NCI-H524 treated with DMSO at 0.1 percent for 48 hours (cell line): ENCODE data around the gene CAPN2.
"Not testable (repeated sequence)": the region's sequence is repeated elsewhere in the genome, so short reads cannot be mapped to it uniquely, and the experiment has no call there.

Source experiments
- DNase-seq: peaks from one replicate; lab custom pipeline; 2025; lab: John Stamatoyannopoulos, UW

The CAPN2 gene

DNA sequence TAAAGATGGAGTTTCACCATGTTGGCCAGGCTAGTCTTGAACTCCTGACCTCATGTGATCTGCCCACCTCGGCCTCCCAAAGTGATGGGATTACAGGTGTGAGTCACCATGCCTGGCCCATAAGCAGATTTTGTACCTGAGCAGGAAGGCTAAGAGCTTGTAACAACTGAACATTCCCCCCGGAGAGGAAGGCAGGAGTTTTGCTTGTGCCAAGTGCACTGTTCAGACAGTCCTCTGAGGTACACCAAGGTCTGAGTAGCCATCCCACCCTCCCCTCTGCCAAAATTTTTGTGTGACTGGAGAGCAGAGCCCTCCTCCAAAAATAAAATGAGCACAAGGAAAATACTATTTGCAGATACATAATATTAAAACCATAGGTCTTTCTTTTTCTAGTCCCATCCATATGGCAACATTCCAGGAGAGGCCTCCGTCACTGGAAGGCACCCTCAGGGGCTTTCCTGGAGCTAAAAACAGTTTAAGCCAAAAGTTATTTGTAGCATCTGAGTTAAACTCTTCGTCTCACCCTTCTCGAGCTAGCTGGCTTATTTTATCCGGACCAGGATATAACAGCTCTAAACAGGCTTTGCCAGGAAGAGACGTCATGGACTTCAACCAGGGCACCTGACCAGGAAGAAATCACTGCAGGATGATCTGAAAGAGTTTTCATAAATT lies 27.2 kb downstream of the CAPN2 start:
- DNase-seq = no peak

GRCh38 chr1:223740038-223740736 lies 27.8 kb downstream of the CAPN2 start:
- not testable (repeated sequence) for DNase-seq

- no peak for DNase-seq
These were observed 29.5 kb downstream of the CAPN2 start for GRCh38 chr1:223741861-223742260.

DNA sequence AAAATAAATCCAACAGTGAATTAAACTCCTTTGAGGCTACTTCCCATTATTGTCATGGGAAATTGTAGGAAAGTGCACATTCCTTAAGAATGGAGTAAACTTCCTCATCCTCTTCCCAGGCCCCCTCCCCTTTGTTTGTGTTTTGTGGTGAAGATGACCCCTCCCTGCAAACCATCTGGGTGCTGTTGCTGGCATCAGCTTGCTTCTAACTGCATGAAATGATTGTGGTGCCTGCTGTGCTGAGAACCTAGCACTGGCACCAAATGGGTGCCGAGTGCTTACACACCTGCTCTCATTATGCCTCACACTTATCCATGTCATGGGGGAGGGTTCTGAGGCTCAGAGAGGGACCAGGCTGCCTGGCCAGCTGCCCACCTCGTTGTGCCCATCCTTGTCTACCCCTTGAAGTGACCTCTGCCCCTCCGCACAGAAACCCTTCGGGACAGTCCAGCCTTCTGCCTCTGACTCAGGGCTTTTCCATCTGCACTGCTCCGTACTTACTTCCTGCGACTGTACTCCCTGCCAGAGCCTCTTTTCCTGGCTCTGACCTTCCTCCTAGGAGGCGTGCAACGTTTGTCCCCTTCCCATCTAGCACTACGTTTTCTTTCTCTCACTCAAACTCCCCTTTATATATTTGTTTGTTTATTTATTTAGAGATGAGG lies 30.6 kb downstream of the CAPN2 start:
- no peak for DNase-seq

GRCh38 chr1:223745731-223746130 lies 33.4 kb downstream of the CAPN2 start:
- DNase-seq = no peak

- DNase-seq = no peak
These were observed 35.5 kb downstream of the CAPN2 start for GRCh38 chr1:223747838-223748335.

GRCh38 chr1:223748405-223748772 lies 36.0 kb downstream of the CAPN2 start:
- no peak for DNase-seq

- no peak for DNase-seq
These were observed 36.7 kb downstream of the CAPN2 start for GRCh38 chr1:223748773-223749733.

DNA sequence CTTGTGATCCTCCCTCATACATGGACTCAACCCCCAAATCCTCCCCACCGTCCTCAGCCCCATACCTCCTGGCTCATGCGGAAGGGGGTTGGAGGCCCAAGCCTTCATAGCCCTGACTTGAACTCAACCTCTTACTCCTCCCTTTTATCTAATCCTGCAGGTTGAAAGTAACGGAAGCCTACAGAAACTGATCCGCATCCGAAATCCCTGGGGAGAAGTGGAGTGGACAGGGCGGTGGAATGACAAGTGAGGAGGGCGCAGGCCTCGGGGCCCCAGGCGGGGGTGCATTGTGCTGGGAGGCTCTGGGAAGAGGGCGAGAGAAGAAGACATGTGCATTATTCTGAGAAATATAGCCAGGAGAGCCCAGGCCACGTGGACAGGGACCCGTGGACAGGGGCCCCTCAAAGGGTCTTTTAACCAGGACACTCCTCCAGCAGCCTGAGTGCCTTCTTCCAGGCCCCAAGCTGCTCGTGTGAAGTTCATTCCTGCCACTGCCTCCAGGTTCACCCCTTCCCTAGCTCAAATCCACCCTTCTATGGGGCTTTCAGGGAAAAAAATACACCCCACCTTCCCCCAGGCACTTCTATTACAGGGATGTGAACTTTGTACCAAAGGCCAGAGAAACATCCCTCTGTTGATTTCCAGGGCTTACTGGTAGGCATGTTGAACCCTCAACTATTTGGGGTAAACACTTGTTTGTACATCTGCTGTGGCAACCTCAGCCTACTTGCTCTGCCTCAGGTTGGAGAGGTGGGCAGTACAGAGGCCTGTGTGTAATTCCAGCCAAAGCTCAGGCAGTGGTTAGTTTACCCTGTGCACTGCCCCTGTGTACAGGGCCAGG lies 38.6 kb downstream of the CAPN2 start:
- DNase-seq = no peak

DNA sequence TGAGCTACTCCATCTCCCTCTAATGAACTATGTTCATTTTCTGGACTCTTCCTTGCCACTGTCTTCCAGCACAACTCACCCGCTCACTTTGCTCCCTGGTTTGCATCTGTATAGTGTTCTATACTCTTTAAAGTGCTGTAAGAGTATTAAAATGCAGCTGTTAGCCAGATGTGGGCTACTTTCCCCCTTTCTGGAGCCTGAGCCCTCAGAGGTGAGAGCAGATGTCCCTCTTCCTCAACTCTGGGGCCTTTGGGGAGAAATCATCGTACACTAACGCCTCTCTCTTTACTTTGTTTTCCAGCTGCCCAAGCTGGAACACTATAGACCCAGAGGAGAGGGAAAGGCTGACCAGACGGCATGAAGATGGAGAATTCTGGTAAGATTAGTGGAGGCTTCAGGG lies 39.4 kb downstream of the CAPN2 start:
- DNase-seq = no peak

DNA sequence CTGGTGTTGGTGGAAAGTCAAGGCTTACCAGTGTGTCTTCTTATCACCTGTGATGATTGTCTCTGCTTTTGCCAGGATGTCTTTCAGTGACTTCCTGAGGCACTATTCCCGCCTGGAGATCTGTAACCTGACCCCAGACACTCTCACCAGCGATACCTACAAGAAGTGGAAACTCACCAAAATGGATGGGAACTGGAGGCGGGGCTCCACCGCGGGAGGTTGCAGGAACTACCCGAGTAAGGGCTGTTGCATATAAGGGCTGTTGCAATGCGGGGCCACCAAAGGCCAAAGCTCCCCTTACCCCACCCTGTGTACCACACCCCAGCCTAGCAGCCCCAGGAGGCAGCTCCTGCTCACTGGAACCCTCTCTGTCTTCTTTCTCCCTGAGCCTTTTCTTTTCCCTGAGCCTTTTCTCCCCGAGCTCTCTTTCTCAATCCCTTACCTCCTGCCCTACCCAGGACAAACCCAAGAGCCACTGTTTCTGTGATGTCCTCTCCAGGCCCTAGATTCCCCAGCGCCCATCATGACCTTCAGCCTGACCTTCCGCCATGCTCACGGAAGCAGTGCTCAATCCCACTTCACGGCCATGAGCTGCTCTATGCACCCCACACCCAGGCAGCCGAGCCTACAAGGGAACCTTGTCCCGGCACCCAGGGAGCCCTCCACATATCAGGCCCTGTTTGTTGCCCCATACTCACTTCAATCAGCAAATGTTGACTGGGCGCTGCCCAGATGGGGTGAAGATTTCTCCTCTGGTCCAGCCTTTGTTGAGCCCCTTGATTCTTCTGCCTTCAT lies 40.6 kb downstream of the CAPN2 start:
- no peak for DNase-seq

- no peak for DNase-seq
These were observed 42.5 kb downstream of the CAPN2 start for GRCh38 chr1:223754681-223755431.

- DNase-seq = no peak
These were observed 43.1 kb downstream of the CAPN2 start for GRCh38 chr1:223755432-223755792.

DNA sequence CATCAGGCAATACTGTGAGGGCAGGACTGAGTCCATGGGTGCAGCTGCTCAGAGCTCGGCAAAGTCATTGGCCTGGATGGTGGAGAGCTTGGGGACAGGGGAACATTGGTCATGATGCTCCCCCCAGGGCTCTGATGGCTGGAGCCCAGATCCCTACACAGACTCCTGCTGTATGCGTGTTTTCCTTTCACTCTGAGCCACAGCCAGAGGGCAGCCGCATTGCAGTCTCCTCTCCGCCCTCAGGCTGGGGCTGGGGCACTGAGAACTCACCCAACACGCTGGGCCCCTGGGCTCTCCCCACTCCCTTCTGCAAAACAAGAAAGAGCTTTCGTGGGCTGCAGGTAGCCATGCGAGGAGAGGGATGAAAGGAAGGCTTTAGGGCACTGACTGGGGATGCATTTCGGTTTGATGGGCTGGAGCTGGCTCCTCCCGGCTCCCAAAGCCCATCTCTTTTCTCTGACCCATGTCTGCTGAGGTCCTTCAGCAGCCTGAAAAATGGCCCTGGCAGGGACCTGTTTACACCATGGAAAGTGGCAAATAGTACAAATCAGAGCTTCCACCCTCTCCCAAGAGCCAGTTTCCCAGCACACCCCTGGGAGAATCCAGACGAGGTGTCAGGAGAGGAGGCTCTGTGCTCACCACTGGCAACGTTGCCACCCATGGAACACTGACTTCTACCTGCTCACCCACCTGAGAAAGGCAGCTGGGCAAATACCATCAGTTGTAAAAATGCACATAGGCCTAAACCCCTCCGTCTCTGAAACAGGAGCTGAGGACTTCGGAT lies 43.8 kb downstream of the CAPN2 start:
- DNase-seq = no peak

- no peak for DNase-seq
These were observed 44.7 kb downstream of the CAPN2 start for GRCh38 chr1:223756806-223757700.

DNA sequence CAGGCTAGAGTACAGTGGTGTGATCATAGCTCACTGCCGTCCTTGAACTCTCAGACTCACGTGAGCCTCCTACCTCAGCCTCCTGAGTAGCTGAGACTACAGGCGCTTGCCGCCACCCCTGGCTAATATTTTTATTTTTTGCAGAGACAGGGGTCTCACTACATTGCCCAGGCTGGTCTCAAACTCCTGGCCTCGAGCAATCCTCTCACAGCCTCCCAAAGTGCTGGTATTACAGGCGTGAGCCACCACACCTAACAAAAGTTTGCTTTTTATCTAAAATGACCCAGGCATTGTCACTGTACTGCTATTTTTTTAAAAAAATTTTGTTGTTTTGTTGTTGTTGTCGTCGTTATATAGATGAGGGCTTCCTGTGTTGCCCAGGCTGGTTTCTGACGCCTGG lies 46.4 kb downstream of the CAPN2 start:
- DNase-seq = no peak

- DNase-seq = no peak
These were observed 46.9 kb downstream of the CAPN2 start for GRCh38 chr1:223759273-223759672.

DNA sequence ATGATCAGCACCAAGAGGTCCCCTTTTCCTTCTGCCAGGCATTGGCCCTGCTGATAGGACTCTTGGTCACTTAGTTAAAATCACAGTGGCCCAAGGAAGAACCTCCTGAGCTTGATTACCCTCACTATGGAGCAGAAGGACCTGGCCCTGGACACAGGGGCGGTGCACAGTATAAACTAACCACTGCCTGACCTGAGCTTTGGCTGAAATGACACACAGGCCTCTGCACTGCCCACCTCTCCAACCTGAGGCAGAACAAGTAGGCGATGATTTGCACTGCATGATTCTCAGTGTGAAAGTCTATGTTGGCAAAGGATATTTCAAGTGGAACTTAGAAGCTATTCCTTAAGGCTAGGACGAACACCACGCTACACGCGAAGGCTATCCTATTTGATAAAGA lies 48.5 kb downstream of the CAPN2 start:
- DNase-seq = no peak
